ENCODE results near the gene BICC1. TPM values are rescaled to one million over a fixed set of nuclear protein-coding genes. Genes with fewer than 3 reads are reported as not detected.

Gene BICC1
- total RNA-seq, 1 experiment from 2014 or later = 70.2 TPM

GRCh38 chr10:58486821-58487220, 25.9 kb upstream of the BICC1 start:
- Mint-ChIP-seq H3K4me3 (ENCODE audit: low read depth, unreplicated experiment) (no peak overlapping the region), H3K9me3 (ENCODE audit: low read depth, unreplicated experiment) (peaks cover 2% of the 10 kb centered on the region), H3K27me3 (ENCODE audit: unreplicated experiment) (no peaks in the 10 kb centered on the region), H3K27ac (ENCODE audit: unreplicated experiment) (no peak overlapping the region), H3K36me3 (ENCODE audit: insufficient read depth, unreplicated experiment) (no peaks in the 10 kb centered on the region), H3K4me1 (ENCODE audit: low read depth, unreplicated experiment) (no peaks in the 10 kb centered on the region)
- no TSS peak for BruUV-seq (replicated peaks)
- DNase-seq = no peak
- intact Hi-C loops (cut with micrococcal nuclease; ENCODE audit: unreplicated experiment) = no loop called here
- no peak for TF ChIP-seq CTCF (IDR thresholded peaks at IDR 0.05; ENCODE audit: unreplicated experiment)
- CTCF ChIA-PET = interaction anchor here (0.5 to 0.6 kb wide), 2 partner anchors 94 to 707 kb away, joined by 3 to 4 read pairs; no protein-coding TSS in a partner anchor

GRCh38 chr10:58488921-58489320, 23.8 kb upstream of the BICC1 start:
- BruUV-seq (replicated peaks) = no TSS peak
- CTCF ChIA-PET = interaction anchor here (0.7 kb wide), 1 partner anchor 20 kb away, joined by 4 read pairs; no protein-coding TSS in a partner anchor
- no peak overlapping the region for H3K4me3 Mint-ChIP-seq (ENCODE audit: low read depth, unreplicated experiment)
- H3K9me3 Mint-ChIP-seq (ENCODE audit: low read depth, unreplicated experiment) = peaks cover 2% of the 10 kb centered on the region
- TF ChIP-seq CTCF (IDR thresholded peaks at IDR 0.05; ENCODE audit: unreplicated experiment) = no peak
- DNase-seq = no peak
- no peaks in the 10 kb centered on the region for H3K4me1 Mint-ChIP-seq (ENCODE audit: low read depth, unreplicated experiment)
- no peaks in the 10 kb centered on the region for H3K27me3 Mint-ChIP-seq (ENCODE audit: unreplicated experiment)
- H3K27ac Mint-ChIP-seq (ENCODE audit: unreplicated experiment) = no peak overlapping the region
- intact Hi-C loops (cut with micrococcal nuclease; ENCODE audit: unreplicated experiment) = no loop called here
- no peaks in the 10 kb centered on the region for H3K36me3 Mint-ChIP-seq (ENCODE audit: insufficient read depth, unreplicated experiment)

GRCh38 chr10:58502956-58503355, 9.7 kb upstream of the BICC1 start:
- no peak for DNase-seq
- H3K9me3 Mint-ChIP-seq (ENCODE audit: low read depth, unreplicated experiment) = no peaks in the 10 kb centered on the region
- H3K27ac Mint-ChIP-seq (ENCODE audit: unreplicated experiment) = no peak overlapping the region
- peaks cover 7% of the 10 kb centered on the region for H3K4me1 Mint-ChIP-seq (ENCODE audit: low read depth, unreplicated experiment)
- CTCF ChIA-PET = interaction anchor here (1.3 kb wide), 1 partner anchor 11 kb away, joined by 3 read pairs; no protein-coding TSS in a partner anchor
- BruUV-seq (replicated peaks) = no TSS peak
- no peaks in the 10 kb centered on the region for H3K36me3 Mint-ChIP-seq (ENCODE audit: insufficient read depth, unreplicated experiment)
- H3K4me3 Mint-ChIP-seq (ENCODE audit: low read depth, unreplicated experiment) = no peak overlapping the region
- no peaks in the 10 kb centered on the region for H3K27me3 Mint-ChIP-seq (ENCODE audit: unreplicated experiment)
- intact Hi-C loops (cut with micrococcal nuclease; ENCODE audit: unreplicated experiment) = no loop called here
- TF ChIP-seq CTCF (IDR thresholded peaks at IDR 0.05; ENCODE audit: unreplicated experiment) = no peak

- Mint-ChIP-seq H3K4me3 (ENCODE audit: low read depth, unreplicated experiment) (no peak overlapping the region), H3K9me3 (ENCODE audit: low read depth, unreplicated experiment) (no peaks in the 10 kb centered on the region), H3K27me3 (ENCODE audit: unreplicated experiment) (no peaks in the 10 kb centered on the region), H3K36me3 (ENCODE audit: insufficient read depth, unreplicated experiment) (peaks cover 10% of the 10 kb centered on the region), H3K4me1 (ENCODE audit: low read depth, unreplicated experiment) (peaks cover 16% of the 10 kb centered on the region), H3K27ac (ENCODE audit: unreplicated experiment) (no peak overlapping the region)
- CTCF ChIA-PET = interaction anchor here (0.6 to 1.4 kb wide), 3 partner anchors 39 to 177 kb away, joined by 3 to 5 read pairs (median 5); no protein-coding TSS in a partner anchor
- no peak for DNase-seq
- BruUV-seq (replicated peaks) = no TSS peak
- TF ChIP-seq CTCF (IDR thresholded peaks at IDR 0.05; ENCODE audit: unreplicated experiment) = no peak
- intact Hi-C loops (cut with micrococcal nuclease; ENCODE audit: unreplicated experiment) = loop anchor here (1.0 kb wide), 1 partner anchor 40 kb away; no protein-coding TSS in a partner anchor
Observed at GRCh38 chr10:58508316-58508715, 4.4 kb upstream of the BICC1 start.
